Erythroblast (primary cell): Measurements from ENCODE around the gene TYROBP.

Experiments used
- GATA1 ChIP-seq: IDR thresholded peaks from 2 replicates; pipeline ENCODE4 v1.6.1; 2011; ENCODE audit warnings: low read depth, mild to moderate bottlenecking, control low read depth, low read length, moderate library complexity
- POLR2A ChIP-seq: IDR thresholded peaks from 2 replicates; pipeline ENCODE4 v1.6.1; 2011; ENCODE audit warnings: mild to moderate bottlenecking, low read length

DNA sequence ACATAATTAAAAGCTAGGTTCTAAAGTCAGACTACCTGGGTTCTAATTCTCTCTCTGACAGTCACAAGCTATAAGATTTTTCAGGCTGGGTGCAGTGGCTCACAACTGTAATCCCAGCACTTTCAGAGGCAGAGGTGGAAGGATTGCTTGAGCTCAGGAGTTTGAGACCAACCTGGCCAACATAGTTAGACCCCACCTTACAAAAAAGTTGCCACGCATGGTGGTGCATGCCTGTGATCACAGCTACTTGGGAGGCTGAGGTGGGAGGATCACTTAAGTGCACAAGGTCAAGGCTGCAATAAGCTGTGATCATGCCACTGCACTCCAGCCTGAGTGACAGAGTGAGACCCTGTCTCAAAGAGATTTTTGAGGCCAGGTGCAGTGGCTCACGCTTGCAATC is 13.8 kb downstream of the TYROBP start:
- TF ChIP-seq POLR2A (no peak), GATA1 (no peak)
